HG03280 (cell line): ENCODE measurements around the gene PPFIA2.

Experiments
- ATAC-seq: cut with Tn5 transposase; IDR thresholded peaks from one replicate; pipeline ENCODE4 v1.9.1; 2021; ENCODE audit warnings: mild to moderate bottlenecking, moderate library complexity; ENCODE audit not compliant: unreplicated experiment

PPFIA2 gene

DNA sequence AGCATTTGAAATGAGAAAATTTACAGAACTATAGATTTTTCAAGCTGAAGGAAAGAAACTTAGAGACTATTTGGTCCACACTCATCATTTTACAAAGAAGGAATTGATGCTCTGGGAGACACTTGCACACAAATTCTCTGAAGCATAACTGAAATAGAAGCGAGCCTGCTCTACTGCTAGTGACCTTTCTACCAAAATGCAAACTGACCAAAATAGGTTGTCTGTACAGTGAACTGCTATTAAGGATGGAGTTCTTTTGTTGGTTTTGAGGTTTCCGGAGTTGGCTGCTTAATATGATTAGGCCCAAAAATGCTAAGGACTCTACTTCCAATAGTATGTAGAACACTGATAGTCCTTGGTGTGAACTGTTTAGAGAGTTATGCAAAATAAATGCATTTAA is 194.9 kb downstream of the PPFIA2 start:
- no peak for ATAC-seq

DNA sequence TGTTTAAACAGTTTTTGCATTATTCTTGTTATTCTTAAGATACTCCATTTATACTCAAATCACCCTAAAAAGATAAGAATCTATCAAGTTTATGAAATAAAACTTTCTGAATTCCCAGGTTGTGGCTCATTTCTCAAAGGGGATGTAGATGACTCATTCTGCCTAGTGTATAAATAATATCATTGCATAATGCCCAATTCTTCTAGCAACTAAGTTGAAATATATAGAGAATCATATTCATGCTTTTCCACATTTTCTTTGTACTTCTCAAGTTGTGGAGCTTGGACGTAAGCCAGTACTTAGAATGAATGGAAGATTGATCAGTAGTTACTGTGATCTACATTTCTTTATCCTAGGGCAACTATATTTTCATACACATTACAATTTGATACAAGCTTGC is 201.1 kb downstream of the PPFIA2 start:
- no peak for ATAC-seq

DNA sequence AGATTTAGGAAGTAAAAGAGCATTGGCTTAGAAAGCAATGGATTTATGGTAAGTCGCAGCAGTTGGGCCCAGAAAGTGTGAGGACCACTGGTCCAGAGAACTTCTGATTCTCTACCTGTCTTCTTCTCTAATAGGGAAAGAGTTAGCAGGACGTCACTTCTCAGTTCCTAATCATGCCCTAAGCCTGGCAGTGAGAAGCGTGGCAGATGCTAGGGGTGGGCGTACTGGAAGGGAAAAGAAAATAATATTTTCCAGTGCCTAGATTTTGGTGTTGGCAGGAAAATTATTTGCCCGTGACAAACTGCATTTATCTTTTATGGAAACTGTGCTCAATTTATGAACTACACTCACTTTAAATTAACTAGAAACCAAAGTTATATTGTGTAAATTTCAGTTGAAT is 212.3 kb downstream of the PPFIA2 start:
- ATAC-seq = no peak

DNA sequence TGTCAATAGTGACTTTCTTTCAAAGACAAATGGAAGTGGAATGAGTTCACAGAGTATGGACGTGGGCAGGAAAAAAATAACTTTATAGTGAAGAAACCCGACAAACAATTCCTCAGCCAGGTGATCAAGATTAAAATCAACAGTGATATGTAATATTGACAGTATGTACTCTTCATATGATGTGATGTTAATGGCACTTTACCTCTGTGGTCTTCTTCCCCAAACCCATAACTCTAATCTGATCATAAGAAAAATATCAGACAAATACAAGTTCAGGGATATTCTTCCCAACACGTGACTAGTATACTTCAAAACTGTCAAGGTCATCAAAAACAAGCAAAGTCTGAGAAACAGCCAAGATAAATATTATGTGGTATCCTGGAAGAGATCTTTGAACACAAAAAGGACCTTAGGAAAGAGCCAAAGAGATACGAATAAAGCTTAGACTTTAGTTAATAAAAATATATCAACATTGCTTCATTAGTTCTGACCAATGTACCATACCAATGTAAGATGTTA is 215.5 kb downstream of the PPFIA2 start:
- ATAC-seq = no peak

DNA sequence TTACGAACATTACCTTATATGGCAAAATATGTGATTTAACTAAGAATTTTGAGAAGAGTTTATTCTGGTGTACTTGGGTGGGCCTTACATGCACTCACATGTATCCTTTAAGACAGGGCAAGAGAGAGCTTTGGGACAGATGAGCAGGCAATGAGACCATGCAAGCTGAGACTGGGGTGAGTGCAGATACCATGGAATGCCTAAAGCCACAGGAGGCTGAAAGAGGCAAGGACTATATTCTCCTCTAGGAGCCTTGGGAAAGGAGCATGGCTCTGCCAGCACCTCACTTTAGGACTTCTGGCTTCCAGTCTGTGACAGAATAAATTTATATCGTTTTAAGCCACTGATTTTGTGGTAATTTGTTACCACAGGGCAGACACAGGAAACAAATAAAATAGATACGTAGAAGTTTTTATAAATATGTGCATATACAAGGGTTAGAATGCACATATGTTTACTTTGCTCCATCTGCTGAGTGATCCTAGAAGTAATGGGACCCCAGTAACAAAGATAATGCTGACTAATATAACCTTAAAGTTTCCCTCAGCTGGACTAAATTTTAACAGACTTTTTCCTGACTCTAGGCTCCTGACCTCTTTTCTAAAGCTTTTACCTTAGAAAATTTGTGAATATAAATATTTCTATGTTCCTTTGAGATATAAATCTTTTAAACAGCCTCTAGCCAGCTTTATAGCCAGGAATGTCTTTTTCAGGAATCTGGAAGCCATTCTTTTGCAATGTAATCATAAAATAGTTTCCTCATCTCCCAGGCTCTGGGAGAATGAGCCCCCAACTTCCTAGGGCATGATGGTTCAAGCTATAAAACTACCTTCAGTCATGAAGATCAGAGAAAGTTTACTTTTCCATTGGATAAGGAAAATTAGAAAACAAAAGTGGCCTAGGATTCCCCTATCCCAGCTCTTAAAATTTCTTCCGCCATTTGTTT is 216.8 kb downstream of the PPFIA2 start:
- ATAC-seq = no peak

DNA sequence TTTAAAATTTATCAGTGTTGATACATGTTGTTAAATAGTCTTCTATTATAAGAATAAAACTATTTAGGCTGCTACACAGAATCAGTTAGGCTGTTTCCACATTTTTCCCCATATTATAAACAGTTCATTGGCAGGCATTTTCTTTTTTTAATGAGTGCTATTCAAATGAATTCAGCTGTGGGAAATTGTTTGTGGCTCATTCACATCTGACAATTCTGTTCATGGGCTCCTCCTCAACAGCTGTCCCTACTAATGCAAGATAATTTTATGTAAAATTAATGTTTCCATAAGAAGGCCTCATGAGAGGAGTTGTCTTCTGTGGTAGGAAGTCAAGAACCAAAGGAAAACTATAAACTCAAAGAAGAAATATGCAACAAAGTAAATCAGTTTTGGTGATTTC is 218.0 kb downstream of the PPFIA2 start:
- no peak for ATAC-seq

DNA sequence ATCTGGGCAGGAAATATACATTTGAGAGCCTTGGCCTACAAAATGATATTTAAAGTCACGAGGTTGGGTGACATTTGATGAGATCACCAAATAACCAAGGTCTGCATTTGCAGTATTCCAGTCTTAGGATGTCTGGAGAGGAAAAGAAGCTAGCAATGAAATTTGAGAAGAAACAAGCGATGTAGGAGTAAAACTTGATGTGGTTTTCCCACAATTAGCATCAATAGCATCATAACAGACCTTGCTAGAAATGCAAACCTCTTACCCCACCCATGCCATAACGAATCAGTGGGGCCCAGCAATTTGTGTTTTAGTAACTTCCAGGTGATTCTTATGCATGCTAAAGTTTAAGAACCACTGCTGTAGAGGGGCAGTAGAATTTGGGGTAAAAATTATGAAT is 219.9 kb downstream of the PPFIA2 start:
- ATAC-seq = no peak

DNA sequence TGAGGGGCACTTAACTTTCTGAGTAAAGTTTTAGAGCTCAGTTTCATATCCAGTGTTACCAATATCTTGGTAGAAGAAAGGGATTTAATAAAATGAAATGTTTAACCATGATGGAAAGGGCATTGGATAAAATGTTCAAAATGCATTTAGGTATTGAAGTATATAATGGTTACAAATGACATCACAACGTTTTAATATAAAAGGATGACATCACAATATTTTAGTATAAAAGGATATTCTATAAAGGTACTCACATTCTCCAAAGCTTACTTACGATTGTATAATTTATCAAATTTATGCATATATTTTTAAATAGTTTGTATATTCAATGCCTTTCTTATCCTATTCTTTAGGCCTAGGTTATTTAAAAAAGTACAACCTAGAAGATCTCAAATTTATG is 226.1 kb downstream of the PPFIA2 start:
- no peak for ATAC-seq

DNA sequence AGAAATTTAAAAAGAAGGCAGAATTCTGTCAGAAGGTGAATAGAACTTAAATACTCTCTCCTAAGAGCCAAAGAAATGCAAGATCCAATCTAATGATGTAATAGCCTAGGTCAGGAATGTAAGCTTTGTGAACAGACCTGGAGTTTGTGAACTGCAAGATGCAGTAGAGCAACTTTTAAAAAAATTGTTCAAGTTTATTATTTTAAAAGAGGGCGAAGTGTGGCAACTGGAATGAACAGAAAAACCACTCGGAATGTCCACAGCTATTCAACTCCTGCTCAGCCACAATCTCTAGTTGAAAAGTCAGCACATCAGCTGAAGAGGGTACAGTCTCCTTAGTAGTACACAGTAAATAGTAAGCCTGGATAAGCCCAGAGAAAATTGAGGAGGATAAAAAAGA is 228.8 kb downstream of the PPFIA2 start:
- ATAC-seq = no peak

DNA sequence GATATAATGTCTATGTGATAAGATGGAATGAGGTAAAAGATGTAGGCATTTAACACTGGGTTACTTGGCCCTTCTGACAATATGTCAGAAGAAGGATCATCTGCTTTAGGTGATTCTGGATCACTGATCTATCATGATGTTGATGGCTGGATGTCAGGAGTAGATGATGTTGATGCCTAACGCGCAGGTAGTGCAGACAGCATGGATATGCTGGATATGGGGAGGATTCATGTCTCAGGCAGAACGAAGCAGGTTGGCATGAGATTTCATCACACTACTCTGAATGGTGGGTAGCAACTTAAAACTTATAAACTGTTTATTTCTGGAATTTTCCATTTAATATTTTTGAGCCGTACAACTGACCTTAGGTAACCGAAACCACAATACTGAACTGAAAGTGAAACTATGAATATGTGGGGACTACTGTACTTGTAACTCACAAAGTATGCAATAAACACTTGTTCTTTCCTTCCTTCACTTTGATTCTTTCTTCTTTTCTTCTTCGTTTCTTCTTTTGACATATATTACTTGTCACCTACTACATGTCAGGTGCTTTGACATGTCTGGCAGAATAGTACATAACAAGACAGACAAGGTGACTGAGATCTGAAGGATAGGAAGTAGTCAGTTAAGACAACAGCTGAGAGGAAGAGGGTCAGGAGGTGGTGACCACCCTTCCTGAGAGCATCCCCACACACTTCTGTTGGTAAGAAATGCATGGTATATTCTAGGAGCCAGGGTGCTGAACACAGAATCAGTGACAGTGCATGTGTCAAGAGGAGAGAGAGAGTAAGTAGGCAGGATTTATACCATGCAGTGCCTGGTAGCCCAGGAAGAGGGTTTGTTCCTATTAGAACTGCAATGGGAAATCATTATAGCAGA is 238.8 kb downstream of the PPFIA2 start:
- peak; percentile 81 for ATAC-seq

DNA sequence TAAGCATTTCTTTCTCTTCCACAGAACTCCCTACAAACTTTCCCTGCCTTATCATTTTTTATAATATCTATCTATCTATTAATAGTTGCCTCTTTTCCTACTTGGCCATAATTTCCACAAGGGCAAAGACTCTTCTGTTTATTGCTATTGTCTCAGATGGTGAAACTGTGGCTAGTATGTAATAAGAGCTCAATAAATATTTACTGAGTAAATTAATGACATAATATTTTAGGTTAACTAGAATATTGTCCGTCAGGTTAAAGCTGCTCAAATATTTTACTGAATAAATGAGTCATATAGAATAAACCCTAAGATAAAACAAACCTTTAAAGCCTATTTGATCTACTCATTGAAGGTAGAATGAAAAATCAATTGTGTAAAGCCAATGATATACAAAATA is 240.5 kb downstream of the PPFIA2 start:
- no peak for ATAC-seq

DNA sequence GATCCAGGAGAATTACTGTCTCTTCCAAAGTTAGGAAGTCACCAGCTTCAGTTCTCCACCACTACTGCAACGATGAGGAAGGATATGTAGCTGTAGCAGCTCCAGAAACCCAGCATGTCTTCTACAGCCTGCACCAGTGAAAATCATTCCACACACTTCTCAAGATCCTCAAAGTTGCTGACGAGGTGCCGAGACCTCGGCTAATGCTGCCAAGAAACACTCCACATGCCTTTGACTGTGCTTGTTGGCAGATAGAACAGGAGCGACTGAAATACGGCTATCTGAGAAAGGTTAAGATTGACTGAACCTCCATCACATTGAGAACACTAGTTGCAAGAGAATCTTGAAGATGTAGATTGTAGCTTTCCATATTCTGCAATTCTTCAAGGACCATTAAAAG is 241.9 kb downstream of the PPFIA2 start:
- no peak for ATAC-seq

DNA sequence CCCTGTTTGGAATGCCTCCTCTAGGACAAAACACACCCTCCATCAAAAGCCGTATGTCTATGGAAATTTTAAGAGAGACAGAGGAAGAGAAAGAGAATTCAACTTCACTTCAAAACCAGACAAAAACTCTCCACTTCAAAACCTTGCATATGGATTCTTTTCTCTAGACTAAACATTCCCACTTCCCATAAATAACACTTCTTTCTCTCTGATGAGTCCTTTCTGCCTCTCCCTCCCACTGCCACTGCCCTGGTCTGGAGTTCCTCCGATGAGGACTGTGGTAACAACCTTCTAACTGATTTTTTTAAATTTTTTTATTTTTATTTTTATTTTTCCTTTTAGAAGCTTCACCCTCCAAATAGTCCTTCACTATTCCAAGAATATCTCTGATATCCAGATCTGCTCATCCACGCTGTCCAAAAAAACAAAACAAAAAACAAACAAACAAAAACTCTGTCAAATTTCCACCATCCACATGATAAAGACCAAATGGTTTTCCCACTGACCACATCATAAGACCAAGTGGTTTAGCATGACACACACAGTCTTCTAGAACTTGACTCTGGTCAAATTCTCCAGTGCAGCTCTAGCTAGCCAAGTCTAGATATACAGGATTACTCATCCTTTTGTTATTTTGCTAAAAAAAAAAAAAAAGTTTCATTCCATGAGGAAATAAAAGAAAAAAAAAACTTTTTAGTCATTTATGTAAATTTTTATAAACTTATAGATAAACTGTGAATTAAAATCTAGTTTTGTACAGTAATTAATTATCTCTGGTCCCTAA is 256.0 kb downstream of the PPFIA2 start:
- no peak for ATAC-seq

DNA sequence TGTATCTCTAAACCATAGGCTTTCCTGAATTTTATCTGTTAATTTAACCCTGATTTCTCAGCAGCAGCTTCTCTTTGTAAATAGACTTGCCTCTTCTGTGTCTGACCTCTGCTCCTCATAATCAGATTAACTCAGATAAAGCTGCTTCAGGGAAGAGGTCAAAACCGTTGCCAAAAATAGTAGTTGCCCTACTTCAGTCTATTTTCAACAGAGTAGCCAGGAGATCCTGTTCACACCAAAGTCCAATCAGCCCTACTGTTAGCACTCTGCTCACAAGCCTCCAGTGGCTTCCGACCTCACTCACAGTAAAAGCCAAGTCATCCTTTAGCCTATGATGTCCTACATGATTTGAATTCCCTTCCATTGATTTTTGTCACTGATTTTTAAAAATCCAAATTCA is 258.4 kb downstream of the PPFIA2 start:
- no peak for ATAC-seq

DNA sequence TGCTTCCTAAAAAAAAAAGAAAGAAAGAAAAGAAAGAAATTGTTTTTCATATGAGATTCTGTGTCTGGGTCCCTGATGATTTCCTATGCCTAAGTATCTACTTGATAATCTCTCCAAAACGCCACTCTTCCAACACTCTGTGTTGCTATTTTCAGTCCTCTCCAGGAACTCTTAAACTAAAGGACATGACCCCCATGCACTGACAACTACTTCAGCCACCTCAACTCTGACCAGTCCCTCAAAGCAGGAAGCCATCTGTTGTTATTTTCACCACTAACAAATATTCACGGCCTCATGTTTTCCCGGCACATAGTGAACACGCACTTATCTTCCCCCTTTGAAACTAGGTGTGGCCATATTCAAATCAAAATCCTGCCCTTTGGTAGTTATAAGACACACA is 259.3 kb downstream of the PPFIA2 start:
- no peak for ATAC-seq

DNA sequence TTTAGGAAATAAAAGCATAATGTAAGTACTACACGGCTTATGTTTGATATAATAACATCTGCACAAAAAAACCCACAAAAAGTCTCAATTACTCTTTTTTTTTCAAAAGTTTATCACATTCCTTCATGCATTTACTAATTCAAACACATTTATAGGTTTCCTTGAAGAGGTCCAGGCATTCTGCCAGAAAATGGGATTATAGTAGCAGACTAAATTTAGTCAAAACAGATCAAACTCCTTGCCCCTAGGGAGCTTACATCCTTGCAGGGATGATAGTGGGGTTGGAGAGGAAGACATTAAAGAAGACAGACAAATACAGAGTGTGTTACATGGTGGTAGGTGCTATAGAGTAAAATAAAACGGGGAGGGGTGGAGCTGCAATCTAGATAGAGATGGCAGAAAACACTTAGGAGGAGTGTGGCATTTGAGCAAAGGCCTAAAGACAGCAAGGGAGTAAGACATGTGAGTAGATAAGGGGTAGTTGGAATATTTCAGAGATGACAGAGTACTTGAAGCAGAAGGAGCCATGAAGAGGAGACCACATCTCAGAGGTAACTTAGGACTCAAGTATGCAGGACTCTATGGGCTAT is 266.9 kb downstream of the PPFIA2 start:
- no peak for ATAC-seq

DNA sequence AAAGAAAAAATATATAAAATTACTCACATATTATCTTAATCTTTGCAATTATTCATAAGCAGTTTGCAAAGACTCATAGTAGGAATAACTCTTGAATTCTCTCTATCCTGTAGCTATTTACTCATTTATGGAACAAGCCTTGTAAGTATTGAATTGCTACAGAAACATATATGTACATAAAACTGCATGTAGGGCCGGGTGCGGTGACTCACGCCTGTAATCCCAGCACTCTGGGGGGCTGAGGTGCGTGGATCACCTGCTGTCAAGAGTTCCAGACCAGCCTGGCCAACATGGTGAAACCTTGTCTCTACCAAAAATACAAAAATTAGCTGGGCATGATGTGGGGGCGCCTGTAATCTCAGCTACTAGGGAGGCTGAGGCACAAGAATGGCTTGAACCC is 286.2 kb downstream of the PPFIA2 start:
- no peak for ATAC-seq

DNA sequence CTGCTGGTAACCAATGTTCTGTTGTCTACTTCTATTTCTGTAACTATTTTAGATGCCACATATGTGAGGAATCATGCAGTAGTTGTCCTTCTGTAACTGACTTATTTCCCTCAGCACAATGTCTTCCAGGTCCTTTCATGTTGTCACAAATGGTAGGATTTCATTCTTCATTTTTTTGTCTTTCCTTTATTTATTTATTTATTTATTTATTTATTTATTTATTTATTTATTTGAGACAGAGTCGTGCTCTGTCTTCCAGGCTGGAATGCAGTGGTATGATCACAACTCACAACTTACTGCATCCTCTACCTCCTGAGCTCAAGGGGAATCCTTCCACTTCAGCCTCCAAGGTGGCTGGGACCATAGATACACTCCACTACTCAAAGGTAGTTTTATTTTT is 288.2 kb downstream of the PPFIA2 start:
- no peak for ATAC-seq

DNA sequence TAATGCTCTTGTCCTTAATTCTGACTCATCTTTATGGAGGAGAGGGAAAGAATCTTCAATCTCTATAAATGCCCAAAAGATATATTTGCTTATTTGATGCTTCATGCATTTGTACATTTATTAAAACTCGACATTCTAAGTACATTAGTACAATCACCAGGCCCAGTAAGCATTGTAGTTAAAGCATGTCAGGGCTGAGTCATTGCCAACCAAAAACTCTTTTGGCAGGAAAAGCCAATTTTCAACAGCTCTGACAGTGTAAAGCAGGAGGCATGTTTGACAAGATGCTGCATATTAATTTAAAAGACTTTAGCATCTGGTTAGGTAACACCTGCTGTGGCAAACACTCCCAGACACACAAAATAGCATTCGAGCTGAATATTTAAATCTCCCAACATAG is 290.9 kb downstream of the PPFIA2 start:
- ATAC-seq = no peak

DNA sequence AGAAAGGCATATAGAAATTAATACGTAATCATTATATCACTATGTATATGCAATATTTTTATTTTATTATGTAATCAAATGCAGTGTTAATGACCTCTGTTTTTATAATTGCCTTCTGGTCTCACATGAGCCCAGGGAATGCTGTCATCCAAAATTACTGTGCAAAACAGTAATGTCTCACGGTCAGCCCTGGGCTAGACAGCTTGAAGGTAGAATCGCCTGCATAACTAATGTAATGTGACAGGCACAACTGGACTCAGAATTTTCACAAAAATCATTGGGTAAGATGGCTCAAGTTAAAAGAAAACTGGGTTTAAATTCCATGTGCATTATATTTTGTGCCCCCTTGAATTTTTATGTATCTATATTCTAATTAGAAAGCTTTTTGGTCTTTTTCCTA is 293.3 kb downstream of the PPFIA2 start:
- ATAC-seq = no peak

DNA sequence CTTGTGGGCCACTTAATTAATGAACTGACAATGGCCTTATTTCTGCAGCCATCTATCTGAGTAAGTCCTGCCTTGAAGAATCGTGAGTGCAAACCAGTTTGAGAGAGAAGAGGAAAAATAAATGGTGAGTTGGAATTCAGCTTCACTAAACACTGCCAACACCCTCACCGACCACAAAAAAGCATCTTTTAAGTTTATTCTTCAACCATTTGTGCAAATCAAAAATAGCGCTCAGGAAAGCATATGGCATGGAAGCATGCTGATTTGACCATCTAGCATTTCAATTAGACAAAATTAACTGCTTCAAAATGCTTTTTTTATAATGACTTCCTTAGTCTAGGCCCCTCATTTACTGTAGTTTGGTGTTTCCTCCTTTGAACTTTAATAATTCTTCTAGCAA is 294.0 kb downstream of the PPFIA2 start:
- no peak for ATAC-seq
